ENCODE results near the gene SPEN.
A peak's percentile ranks its signal among the peaks of the same experiment; 100 is the strongest.
"Not testable (repeated sequence)": the region's sequence is repeated elsewhere in the genome, so short reads cannot be mapped to it uniquely, and the experiment has no call there.

Gene SPEN

DNA sequence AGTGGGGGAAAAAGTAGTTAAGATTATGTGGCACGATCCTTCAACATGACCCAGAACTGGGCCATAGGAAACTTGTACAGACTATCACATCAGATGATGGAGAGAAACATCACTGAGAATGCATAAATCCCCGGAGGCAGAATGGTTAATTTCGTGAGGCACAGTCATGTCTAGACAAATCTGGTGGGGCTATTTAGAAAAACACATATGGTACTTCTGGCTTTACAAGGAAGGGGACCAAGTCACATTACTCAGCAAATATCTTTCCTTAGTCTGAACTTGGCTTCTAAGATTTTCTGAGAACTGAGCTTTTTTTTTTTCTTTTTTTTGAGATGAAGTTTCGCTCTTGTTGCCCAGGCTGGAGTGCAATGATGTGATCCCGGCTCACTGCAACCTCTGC, 30.8 kb upstream of the SPEN start:
- H3K4me3 ChIP-seq (ENCODE audit: low read length): no peak overlapping the region
- H3K4me1 ChIP-seq (ENCODE audit: insufficient read depth, low read length): no peaks in the 10 kb centered on the region; the same call in 1 of the 2 replicates
- H3K27me3 ChIP-seq (ENCODE audit: insufficient read depth, low read length): no peaks in the 10 kb centered on the region
- no peak overlapping the region for H3K9ac ChIP-seq (ENCODE audit: low read depth, low read length)
- no peaks in the 10 kb centered on the region for H3K36me3 ChIP-seq (ENCODE audit: insufficient read depth, low read depth, low read length)
- H3K9me3 ChIP-seq (ENCODE audit: insufficient read depth, low read depth, low read length): no peaks in the 10 kb centered on the region
- H3K27ac ChIP-seq (ENCODE audit: low read length): no peak overlapping the region

DNA sequence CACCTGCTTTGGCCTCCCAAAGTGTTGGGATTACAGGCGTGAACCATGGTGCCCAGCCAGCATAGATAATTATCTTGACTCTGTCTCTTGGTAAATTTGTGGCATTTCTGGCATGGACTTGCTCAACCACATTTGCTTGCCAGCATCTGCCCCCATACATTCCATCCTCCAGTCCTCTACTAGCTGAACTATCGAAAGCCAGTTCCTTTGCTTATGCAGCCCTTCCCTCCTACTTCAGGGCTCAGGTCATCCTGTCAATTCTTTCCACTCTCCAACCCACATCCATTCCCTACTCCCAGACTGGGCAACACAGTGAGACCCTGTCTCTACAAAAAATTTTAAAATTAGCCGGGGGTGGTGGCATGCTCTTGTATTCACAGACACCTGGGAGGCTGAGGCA, 27.0 kb upstream of the SPEN start:
- Histone ChIP-seq H3K4me1 (ENCODE audit: insufficient read depth, low read length) (no peaks in the 10 kb centered on the region; the same call in 1 of the 2 replicates), H3K27me3 (ENCODE audit: insufficient read depth, low read length) (no peaks in the 10 kb centered on the region)

DNA sequence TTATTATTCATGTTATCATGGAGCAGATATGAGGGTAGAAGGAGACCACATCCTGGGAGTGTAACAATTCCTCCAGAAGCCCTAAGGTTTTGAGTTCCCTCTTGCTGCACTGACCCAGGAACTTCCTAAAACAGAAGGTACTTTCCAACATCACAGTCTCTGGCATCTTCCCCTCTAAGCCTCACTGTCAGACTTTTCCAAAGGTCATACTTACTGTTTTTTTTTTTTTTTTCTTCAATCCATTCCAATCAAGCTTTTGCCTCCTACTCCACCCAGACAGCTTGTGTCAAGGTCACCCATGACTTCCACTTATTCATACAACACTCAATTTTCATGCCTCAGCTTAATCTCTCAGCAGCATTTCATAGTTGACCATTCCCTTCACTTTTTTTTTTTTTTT, 21.7 kb upstream of the SPEN start:
- Histone ChIP-seq H3K9ac (ENCODE audit: low read depth, low read length) (no peak overlapping the region), H3K4me1 (ENCODE audit: insufficient read depth, low read length) (peaks cover 6% of the 10 kb centered on the region; the same call in 1 of the 2 replicates), H3K27me3 (ENCODE audit: insufficient read depth, low read length) (no peaks in the 10 kb centered on the region), H3K36me3 (ENCODE audit: insufficient read depth, low read depth, low read length) (no peaks in the 10 kb centered on the region), H3K4me3 (ENCODE audit: low read length) (no peak overlapping the region), H3K9me3 (ENCODE audit: insufficient read depth, low read depth, low read length) (no peaks in the 10 kb centered on the region), H3K27ac (ENCODE audit: low read length) (no peak overlapping the region)

More for the DNA sequence above, 27.0 kb upstream of the SPEN start:
- no peak overlapping the region for H3K27ac ChIP-seq (ENCODE audit: low read length)
- H3K36me3 ChIP-seq (ENCODE audit: insufficient read depth, low read depth, low read length): no peaks in the 10 kb centered on the region
- H3K9ac ChIP-seq (ENCODE audit: low read depth, low read length): no peak overlapping the region
- H3K4me3 ChIP-seq (ENCODE audit: low read length): no peak overlapping the region
- H3K9me3 ChIP-seq (ENCODE audit: insufficient read depth, low read depth, low read length): no peaks in the 10 kb centered on the region

DNA sequence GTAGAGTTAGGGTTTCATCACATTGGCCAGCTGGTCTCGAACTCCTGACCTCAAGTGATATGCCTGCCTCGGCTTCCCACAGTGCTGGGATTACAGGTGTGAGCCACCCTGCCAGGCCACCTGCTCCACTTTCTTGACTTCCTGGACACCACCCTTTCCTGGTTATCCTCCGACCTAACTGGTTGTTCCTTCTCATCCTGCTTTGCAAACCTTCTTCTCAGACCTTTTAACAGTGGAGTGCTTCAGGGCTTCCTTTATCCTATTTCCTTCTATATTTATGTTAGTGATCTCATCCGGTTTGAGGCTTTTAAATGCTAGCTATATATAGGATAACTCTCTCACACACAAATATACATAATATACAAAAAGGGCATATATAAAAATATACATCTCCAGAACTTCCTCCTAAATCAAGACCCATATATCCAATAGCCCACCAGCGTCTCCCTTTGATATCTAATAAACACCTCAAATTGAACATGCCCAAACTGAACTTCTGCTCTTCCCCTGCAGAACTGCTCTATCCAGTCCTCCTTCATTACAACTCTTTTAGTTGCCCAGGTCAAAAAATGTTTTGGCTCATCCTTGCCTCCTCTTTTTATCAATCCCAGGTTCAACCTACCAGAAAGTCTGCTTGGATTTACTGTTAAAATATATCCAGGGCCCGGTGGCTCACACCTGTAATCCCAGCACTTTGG, 20.5 kb upstream of the SPEN start:
- H3K27ac ChIP-seq (ENCODE audit: low read length): no peak overlapping the region

DNA sequence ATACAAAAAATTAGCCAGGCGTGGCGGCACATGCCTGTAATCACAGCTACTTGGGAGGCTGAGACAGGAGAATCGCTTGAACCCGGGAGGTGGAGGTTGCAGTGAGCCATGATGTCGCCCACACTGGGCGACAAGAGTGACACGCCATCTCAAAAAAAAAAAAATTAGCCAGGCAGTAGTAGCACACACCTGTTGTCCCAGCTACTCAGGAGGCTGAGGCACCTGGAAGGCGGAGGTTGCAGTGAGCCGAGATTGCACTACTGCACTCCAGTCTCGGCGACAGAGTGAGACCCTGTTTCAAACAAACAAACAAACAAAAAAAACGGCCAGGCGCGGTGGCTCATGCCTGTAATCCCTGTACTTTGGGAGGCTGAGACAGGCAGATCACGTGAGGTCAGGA, 19.9 kb upstream of the SPEN start:
- H3K4me1 ChIP-seq (ENCODE audit: insufficient read depth, low read length): not testable (repeated sequence)

More for the DNA sequence above, 20.5 kb upstream of the SPEN start:
- no peaks in the 10 kb centered on the region for H3K27me3 ChIP-seq (ENCODE audit: insufficient read depth, low read length)
- peaks cover 9% of the 10 kb centered on the region; the same call in 1 of the 2 replicates for H3K4me1 ChIP-seq (ENCODE audit: insufficient read depth, low read length)
- no peaks in the 10 kb centered on the region for H3K9me3 ChIP-seq (ENCODE audit: insufficient read depth, low read depth, low read length)
- H3K9ac ChIP-seq (ENCODE audit: low read depth, low read length): no peak overlapping the region
- no peak overlapping the region for H3K4me3 ChIP-seq (ENCODE audit: low read length)
- 0 out of 2 replicates have a peak, but pooled peaks cover 4% of the 10 kb centered on the region for H3K36me3 ChIP-seq (ENCODE audit: insufficient read depth, low read depth, low read length)

DNA sequence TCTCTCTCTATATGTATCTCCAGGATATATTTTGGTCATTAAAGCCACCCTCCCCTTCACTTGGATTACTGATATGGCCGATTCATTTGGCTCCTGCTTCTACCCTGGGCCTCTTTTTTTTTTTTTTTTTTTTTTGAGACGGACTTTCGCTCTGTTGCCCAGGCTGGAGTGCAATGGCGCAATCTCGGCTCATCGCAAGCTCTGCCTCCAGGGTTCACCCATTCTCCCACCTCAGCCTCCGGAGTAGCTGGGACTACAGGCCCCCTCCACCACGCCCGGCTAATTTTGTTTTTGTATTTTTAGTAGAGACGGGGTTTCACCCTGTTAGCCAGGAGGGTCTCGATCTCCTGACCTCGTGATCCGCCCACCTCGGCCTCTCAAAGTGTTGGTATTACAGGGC, 18.6 kb upstream of the SPEN start:
- H3K36me3 ChIP-seq (ENCODE audit: insufficient read depth, low read depth, low read length); H3K27ac ChIP-seq (ENCODE audit: low read length); H3K4me3 ChIP-seq (ENCODE audit: low read length); H3K9me3 ChIP-seq (ENCODE audit: insufficient read depth, low read depth, low read length); H3K27me3 ChIP-seq (ENCODE audit: insufficient read depth, low read length); H3K9ac ChIP-seq (ENCODE audit: low read depth, low read length): not testable (repeated sequence)
- H3K4me1 ChIP-seq (ENCODE audit: insufficient read depth, low read length): peaks cover 17% of the 10 kb centered on the region; the same call in 1 of the 2 replicates

More for the DNA sequence above, 19.9 kb upstream of the SPEN start:
- H3K27me3 ChIP-seq (ENCODE audit: insufficient read depth, low read length); H3K36me3 ChIP-seq (ENCODE audit: insufficient read depth, low read depth, low read length); H3K27ac ChIP-seq (ENCODE audit: low read length); H3K9me3 ChIP-seq (ENCODE audit: insufficient read depth, low read depth, low read length); H3K4me3 ChIP-seq (ENCODE audit: low read length); H3K9ac ChIP-seq (ENCODE audit: low read depth, low read length): not testable (repeated sequence)

DNA sequence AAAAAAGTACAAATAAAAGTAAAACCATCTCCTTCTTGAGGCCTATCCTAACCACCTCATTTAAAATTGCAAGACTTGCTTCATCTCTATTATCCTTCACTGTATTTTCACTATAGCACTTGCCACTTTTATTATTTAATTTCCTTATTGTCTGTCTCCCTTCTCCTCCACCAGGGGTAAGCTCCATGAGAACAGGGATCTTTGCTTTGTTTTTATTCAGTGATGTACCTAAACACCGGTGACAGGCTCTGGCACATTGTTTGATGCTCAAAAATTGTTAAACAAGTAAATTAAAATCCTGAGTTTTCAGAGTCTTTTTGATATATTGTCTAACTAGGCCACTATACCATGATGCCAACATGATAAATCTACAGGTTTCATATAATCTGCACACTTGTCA, 17.2 kb upstream of the SPEN start:
- Histone ChIP-seq H3K27ac (ENCODE audit: low read length) (no peak overlapping the region), H3K4me3 (ENCODE audit: low read length) (no peak overlapping the region), H3K9ac (ENCODE audit: low read depth, low read length) (no peak overlapping the region)

DNA sequence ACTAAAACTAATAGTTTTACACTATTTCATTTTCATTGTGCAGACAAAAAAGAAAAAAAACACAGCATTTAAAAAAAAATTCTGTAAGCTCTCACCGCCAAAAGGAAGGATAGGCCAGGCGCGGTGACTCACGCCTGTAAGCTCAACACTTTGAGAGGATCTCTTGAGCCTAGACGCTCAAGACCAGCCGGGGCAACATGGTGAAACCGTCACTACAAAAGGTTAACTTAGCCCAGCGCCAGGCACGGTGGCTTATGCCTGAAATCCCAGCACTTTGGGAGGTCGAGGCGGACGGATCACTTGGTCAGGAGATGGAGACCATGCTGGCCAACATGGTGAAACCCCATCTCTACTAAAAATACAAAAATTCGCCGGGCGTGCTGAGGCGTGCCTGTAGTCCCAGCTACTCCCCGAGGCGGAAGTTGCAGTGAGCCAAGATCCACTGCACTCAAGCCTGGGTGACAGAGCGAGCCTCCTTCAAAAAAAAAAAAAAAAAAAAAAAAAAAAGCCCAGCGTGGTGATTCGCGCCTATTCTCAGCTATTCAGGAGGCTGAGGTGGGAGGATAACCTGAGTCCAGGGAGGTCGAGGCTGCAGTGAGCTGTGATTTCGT, 14.3 kb upstream of the SPEN start:
- Histone ChIP-seq H3K27ac (ENCODE audit: low read length) (peak overlapping the region; percentile 94), H3K4me3 (ENCODE audit: low read length) (peak overlapping the region; percentile 91), H3K4me1 (ENCODE audit: insufficient read depth, low read length) (peaks cover 17% of the 10 kb centered on the region; the same call in 1 of the 2 replicates), H3K9ac (ENCODE audit: low read depth, low read length) (peak overlapping the region; percentile 99; the same call in 1 of the 2 replicates), H3K36me3 (ENCODE audit: insufficient read depth, low read depth, low read length) (0 out of 2 replicates have a peak, but pooled peaks cover 5% of the 10 kb centered on the region), H3K9me3 (ENCODE audit: insufficient read depth, low read depth, low read length) (no peaks in the 10 kb centered on the region), H3K27me3 (ENCODE audit: insufficient read depth, low read length) (no peaks in the 10 kb centered on the region; the same call in 1 of the 2 replicates)

More for the DNA sequence above, 17.2 kb upstream of the SPEN start:
- Histone ChIP-seq H3K36me3 (ENCODE audit: insufficient read depth, low read depth, low read length) (0 out of 2 replicates have a peak, but pooled peaks cover 5% of the 10 kb centered on the region), H3K4me1 (ENCODE audit: insufficient read depth, low read length) (peaks cover 17% of the 10 kb centered on the region; the same call in 1 of the 2 replicates), H3K27me3 (ENCODE audit: insufficient read depth, low read length) (no peaks in the 10 kb centered on the region), H3K9me3 (ENCODE audit: insufficient read depth, low read depth, low read length) (no peaks in the 10 kb centered on the region)

DNA sequence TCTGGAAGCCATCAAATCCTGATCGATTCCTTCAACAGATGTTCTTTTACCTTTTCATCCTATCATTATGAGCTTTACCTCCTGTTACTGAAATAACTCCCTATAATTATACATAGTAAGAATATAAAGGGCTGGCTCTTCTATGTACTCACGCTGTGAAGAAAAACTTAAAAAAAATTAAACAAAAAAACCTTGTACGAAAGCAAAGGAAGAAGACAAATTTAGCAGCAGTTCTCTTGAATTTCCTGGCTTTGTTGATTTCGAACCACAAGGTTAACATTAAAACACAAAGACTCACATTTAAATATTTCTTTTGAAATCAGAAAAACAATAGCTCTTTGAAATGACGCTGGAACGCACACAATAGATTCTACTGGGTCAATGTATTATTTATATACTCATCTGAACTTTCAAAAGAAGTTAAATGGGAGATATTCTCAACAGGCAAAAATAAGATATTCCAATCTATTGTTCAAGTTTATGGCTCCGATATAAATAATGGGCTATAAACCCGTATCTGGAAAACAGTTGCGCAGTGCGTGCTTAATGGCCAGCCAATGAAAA, 13.6 kb upstream of the SPEN start:
- Histone ChIP-seq H3K36me3 (ENCODE audit: insufficient read depth, low read depth, low read length) (0 out of 2 replicates have a peak, but pooled peaks cover 5% of the 10 kb centered on the region), H3K4me3 (ENCODE audit: low read length) (peak overlapping the region; percentile 91), H3K27me3 (ENCODE audit: insufficient read depth, low read length) (no peaks in the 10 kb centered on the region; the same call in 1 of the 2 replicates), H3K4me1 (ENCODE audit: insufficient read depth, low read length) (peaks cover 17% of the 10 kb centered on the region; the same call in 1 of the 2 replicates), H3K9me3 (ENCODE audit: insufficient read depth, low read depth, low read length) (no peaks in the 10 kb centered on the region), H3K9ac (ENCODE audit: low read depth, low read length) (peak overlapping the region; percentile 99; the same call in 1 of the 2 replicates), H3K27ac (ENCODE audit: low read length) (peak overlapping the region; percentile 94)

DNA sequence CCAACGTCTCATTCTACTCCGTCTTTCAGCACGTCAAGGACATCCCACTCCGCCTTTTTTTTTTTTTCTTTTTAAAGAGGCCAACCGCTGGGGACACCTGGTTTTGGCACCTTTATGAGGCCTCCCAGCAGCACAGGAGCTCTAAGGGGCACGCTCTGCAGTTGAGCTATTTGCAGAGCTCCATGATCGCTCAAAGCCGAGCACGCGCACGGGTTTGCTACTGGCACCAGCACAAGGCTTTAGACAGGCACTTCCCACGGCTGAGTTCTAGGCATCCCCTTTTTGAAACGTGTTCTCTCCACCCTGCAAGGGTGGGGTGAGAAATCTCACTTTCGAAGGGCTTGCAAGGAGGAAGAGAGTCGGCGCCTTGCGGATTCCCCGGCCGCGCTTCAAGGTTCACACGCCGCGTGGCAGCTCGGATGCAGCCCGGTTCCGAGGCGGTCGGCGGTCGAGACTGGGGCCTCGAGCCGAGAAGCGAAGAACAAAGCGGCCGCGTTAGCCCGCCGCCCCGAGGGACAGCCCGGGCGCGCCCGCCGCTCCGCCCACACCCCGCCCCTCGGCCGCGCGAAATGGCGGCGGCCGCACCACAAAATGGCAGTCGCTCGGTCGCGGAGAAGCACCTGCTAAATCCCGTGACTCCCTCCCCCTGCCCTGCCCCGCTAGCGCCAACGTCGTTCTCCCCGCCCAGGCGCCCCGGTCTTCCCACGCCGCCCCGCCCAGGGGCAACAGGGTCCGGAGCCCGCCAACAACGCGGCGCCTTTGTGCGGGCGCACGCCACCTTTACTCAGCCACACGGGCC, 12.9 kb upstream of the SPEN start:
- Histone ChIP-seq H3K36me3 (ENCODE audit: insufficient read depth, low read depth, low read length) (0 out of 2 replicates have a peak, but pooled peaks cover 5% of the 10 kb centered on the region), H3K9me3 (ENCODE audit: insufficient read depth, low read depth, low read length) (no peaks in the 10 kb centered on the region), H3K4me3 (ENCODE audit: low read length) (peak overlapping the region; percentile 91), H3K27me3 (ENCODE audit: insufficient read depth, low read length) (no peaks in the 10 kb centered on the region; the same call in 1 of the 2 replicates), H3K27ac (ENCODE audit: low read length) (peak overlapping the region; percentile 94), H3K4me1 (ENCODE audit: insufficient read depth, low read length) (peaks cover 17% of the 10 kb centered on the region; the same call in 1 of the 2 replicates), H3K9ac (ENCODE audit: low read depth, low read length) (peak overlapping the region; percentile 99)

DNA sequence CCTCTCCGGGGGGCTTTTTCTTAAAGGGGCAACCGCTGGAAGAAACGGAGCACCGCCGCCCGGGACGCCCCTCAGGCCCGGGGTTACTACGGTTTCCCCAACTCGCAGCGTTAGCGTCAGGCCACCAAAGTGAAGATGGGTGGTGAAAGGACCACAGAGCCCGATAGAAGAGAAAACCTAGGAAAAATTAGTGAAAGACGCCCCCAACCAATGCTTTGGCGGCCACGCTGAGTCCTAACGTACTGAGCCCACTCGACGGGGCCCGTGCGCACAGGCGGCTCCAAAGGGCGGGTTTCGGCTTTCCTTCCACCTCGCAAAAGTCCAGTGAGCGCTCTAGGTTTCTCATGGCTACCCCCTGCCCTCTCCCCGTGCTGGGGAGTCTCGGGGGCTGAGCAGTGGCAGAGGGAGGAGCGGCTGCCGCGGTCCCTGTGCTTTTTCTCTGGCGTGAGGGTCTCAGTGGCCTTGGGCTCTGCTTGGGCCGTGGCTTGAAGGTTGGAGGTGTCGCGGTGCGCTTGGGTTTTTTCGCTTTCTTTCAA, 12.2 kb upstream of the SPEN start:
- Histone ChIP-seq H3K27me3 (ENCODE audit: insufficient read depth, low read length) (no peaks in the 10 kb centered on the region; the same call in 1 of the 2 replicates), H3K27ac (ENCODE audit: low read length) (peak overlapping the region; percentile 94), H3K36me3 (ENCODE audit: insufficient read depth, low read depth, low read length) (0 out of 2 replicates have a peak, but pooled peaks cover 5% of the 10 kb centered on the region), H3K4me3 (ENCODE audit: low read length) (peak overlapping the region; percentile 91), H3K9ac (ENCODE audit: low read depth, low read length) (peak overlapping the region; percentile 99), H3K9me3 (ENCODE audit: insufficient read depth, low read depth, low read length) (no peaks in the 10 kb centered on the region), H3K4me1 (ENCODE audit: insufficient read depth, low read length) (peaks cover 17% of the 10 kb centered on the region; the same call in 1 of the 2 replicates)
